Small intestine (tissue), 7 donors: ENCODE data around the gene TP73. TPM values are rescaled to one million over a fixed set of nuclear protein-coding genes. Genes with fewer than 3 reads are reported as not detected.
A peak's percentile ranks its signal among the peaks of the same experiment; 100 is the strongest.
"Not testable (repeated sequence)": the region's sequence is repeated elsewhere in the genome, so short reads cannot be mapped to it uniquely, and the experiment has no call there.

ENCODE experiments used
- DNase-seq, 2 donors: peaks; one replicate each; pipeline versions ENCODE4 v3.0.0 to v3.0.0-alpha.2; 2013
- FAIRE-seq: peaks from 2 replicates; lab custom pipeline; 2012; peaks lifted over from hg19 to GRCh38; lab: Jason Lieb, UNC
- H3K27ac ChIP-seq, 3 donors: one replicate each; pipeline ENCODE4 v1.5.1; 2013; ENCODE audit warnings: low read length in 2 of 3, mild to moderate bottlenecking in 2 of 3, control low read depth in 1 of 3, inconsistent platforms in 1 of 3, low read depth in 1 of 3, moderate library complexity in 1 of 3
- H3K27me3 ChIP-seq, 3 donors: one replicate each; pipeline ENCODE4 v1.6.1; 2013; ENCODE audit warnings: low read length in 3 of 3, inconsistent platforms in 1 of 3; ENCODE audit not compliant: control insufficient read depth in 3 of 3, insufficient read depth in 3 of 3
- H3K36me3 ChIP-seq, 3 donors: one replicate each; pipeline ENCODE4 v1.6.1; 2013; ENCODE audit warnings: low read length in 3 of 3, inconsistent platforms in 1 of 3, low read depth in 1 of 3, mild to moderate bottlenecking in 1 of 3, moderate library complexity in 1 of 3; ENCODE audit not compliant: control insufficient read depth in 3 of 3, insufficient read depth in 2 of 3
- H3K4me1 ChIP-seq, 3 donors: one replicate each; pipeline ENCODE4 v1.6.1; 2013; ENCODE audit warnings: low read length in 2 of 3, inconsistent platforms in 1 of 3, low read depth in 1 of 3, mild to moderate bottlenecking in 1 of 3, moderate library complexity in 1 of 3; ENCODE audit not compliant: control insufficient read depth in 3 of 3, insufficient read depth in 2 of 3
- H3K4me3 ChIP-seq, 3 donors: one replicate each; pipeline ENCODE4 v1.5.1; 2013; ENCODE audit warnings: low read length in 3 of 3, control low read depth in 1 of 3, inconsistent platforms in 1 of 3, low read depth in 1 of 3, mild to moderate bottlenecking in 1 of 3, moderate library complexity in 1 of 3
- H3K9me3 ChIP-seq, 2 donors: one replicate each; pipeline ENCODE4 v1.6.1; 2013; ENCODE audit warnings: low read depth in 1 of 2, low read length in 1 of 2; ENCODE audit not compliant: control insufficient read depth in 2 of 2, insufficient read depth in 1 of 2
- WGBS, 3 donors: extraction: QIAGEN DNeasy Blood & Tissue Kit; methylation state at CpG; one replicate each; pipeline ENCODE4 v1.1.7; 2013; 5-methylcytosine and 5-hydroxymethylcytosine counted together
- polyA plus RNA-seq, 4 donors: library from polyadenylated mRNA; stranded (reverse) in 3 of 4; unstranded in 1 of 4; fragments of 200-250 nt in 3 of 4; fragments of 120-200 nt in 1 of 4; gene quantifications; one replicate each; pipeline versions ENCODE4 v1.2.1 to v1.2.3, GENCODE V29; 2013
- donor health status: healthy with polysubstance abuse.
- donor health status: control.
- donor health status: control.
- donor health status: Bipolar disorder and iron deficiency.
- donor health status: healthy.

TP73 gene
- polyA plus RNA-seq, 4 donors: 0.15 to 0.59 TPM; not detected in 2

DNA sequence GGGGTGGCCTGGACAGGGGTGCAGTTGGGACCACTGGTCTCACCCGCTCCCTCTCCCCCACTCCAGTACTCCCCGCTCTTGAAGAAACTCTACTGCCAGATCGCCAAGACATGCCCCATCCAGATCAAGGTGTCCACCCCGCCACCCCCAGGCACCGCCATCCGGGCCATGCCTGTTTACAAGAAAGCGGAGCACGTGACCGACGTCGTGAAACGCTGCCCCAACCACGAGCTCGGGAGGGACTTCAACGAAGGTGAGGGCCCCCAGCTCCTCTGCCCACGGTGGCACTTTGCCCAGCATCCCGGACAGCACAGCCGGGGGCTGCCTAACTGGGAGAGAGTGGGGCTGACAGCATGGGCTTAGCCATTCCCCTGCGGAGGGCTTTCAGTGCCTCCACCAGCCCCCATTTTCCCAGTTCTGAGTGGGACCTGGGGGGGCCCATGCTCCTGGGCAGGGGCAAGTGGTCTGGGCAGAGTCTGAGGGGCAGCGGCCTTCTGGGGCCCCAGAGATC, 69.7 kb downstream of the TP73 start:
- Histone ChIP-seq H3K4me1 (no peaks in the 10 kb centered on the region), H3K27ac (no peak overlapping the region), H3K27me3 (peaks cover 0 to 15% (median 0%) of the 10 kb centered on the region in 3 donors), H3K4me3 (no peak overlapping the region), H3K36me3 (no peaks in the 10 kb centered on the region), H3K9me3 (no peaks in the 10 kb centered on the region)
- DNase-seq (no peak), FAIRE-seq (no peak)
- 70 to 77% (median 76%) methylated on average over 20 of the region's 20 CpGs for WGBS, 3 donors

DNA sequence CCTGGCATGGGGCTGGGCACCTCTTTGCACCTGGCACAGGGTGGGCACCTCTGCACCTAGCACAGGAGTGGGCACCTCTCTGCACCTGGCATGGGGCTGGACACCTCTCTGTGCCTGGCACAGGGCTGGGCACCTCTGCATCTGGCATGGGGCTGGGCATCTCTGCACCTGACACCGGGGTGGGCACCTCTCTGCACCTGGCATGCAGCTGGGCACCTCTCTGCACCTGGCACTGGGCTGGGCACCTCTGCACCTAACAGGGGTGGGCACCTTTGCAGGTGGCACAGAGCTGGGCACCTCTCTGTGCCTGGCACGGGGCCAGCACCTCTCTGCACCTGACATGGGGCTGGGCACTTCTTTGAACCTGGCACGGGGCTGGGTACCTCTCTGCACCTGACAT, 70.5 kb downstream of the TP73 start:
- Histone ChIP-seq H3K4me1 (no peaks in the 10 kb centered on the region), H3K27ac (no peak overlapping the region), H3K27me3 (peaks cover 0 to 10% (median 0%) of the 10 kb centered on the region in 3 donors), H3K36me3 (no peaks in the 10 kb centered on the region), H3K9me3 (no peaks in the 10 kb centered on the region), H3K4me3 (no peak overlapping the region)
- FAIRE-seq: no peak
- WGBS, 3 donors: 6 to 59% (median 42%) methylated on average over 2 to 3 of the region's 3 CpGs
- no peak for DNase-seq

DNA sequence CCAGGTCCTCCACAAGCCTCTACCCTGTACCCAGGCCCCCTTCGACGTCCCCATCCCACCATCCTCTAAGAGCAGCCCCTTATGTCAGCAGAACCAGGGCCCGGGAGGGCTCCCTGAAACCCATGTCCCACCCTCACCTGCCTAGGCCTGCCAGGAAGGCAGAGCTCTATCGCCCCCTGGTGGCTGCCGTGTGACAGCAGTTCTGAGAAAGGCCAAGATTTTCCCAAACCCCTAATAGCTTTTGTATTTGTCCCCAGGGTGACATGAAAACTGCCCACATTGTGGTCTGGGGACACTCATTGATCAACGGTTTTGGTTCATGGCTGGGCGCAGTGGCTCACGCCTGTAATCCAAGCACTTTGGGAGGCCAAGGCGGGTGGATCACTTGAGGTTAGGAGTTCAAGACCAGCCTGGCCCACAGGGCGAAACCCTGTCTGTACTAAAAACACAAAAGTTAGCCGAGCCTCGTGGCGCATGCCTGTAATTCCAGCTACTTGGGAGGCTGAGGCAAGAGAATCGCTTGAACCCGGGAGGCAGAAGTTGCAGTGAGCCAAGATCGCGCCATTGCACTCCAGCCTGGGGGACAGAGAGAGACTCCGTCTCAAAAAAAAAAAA, 72.2 kb downstream of the TP73 start:
- not testable (repeated sequence) for H3K27me3 ChIP-seq

DNA sequence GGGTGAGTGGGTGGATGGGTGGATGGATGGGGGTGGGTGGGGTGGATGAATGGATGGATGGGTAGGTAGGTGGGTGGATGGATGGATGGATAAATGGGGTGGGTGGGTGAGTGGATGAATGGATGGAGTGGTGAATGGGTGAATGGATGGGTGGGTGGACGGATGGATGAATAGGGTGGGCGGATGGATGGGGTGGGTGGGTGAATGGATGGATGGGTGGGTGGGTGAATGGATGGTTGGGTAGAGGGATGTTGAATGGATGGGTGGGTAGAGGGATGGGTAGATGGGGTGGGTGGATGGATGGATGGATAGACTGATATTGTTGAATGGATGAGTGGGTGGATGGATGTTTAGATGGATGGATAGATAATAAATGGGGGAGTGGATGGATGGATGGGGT, 73.0 kb downstream of the TP73 start:
- FAIRE-seq: no peak
- H3K27ac ChIP-seq: no peak overlapping the region
- 96 to 98% (median 96%) methylated on average over 2 of the region's 2 CpGs for WGBS, 3 donors
- no peak overlapping the region for H3K4me3 ChIP-seq
- H3K4me1 ChIP-seq: no peaks in the 10 kb centered on the region
- no peak for DNase-seq
- no peaks in the 10 kb centered on the region for H3K9me3 ChIP-seq
- peaks cover 0 to 2% (median 0%) of the 10 kb centered on the region in 3 donors for H3K27me3 ChIP-seq
- H3K36me3 ChIP-seq: no peaks in the 10 kb centered on the region

More for the DNA sequence above, 72.2 kb downstream of the TP73 start:
- not testable (repeated sequence) for H3K9me3 ChIP-seq, FAIRE-seq, H3K4me3 ChIP-seq, H3K36me3 ChIP-seq, H3K4me1 ChIP-seq, H3K27ac ChIP-seq
- DNase-seq: peak; percentile 61 to 73
- WGBS, 3 donors: 42 to 44% (median 42%) methylated on average over 18 of the region's 18 CpGs

DNA sequence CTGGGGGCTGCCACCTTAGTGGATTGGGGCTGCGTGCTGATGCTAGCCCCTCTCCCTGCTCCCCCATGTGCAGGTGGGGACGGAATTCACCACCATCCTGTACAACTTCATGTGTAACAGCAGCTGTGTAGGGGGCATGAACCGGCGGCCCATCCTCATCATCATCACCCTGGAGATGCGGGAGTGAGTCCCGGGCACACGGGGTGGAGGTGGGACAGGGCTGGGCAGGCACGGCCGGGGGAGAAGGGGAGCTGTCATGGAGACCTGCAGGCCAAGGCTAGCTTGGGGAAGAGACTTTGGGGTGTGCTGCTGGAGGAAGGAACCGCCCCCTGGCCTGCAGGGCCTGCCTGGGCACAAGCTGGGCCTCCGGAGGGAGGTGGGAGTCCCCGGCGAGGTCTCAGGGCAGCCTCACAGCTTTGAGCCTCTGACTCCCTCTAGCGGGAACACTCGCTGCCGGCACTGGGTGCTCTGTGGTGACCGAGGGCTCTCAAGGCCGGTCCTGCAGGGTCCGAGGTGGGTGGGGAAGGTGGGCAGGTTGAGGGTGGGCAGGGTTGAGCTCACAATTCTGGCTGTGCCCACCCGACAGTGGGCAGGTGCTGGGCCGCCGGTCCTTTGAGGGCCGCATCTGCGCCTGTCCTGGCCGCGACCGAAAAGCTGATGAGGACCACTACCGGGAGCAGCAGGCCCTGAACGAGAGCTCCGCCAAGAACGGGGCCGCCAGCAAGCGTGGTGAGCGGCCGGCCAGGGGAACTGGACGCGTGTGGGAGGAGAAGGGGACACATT, 74.9 kb downstream of the TP73 start:
- Histone ChIP-seq H3K9me3 (no peaks in the 10 kb centered on the region), H3K27me3 (peaks cover 0 to 2% (median 0%) of the 10 kb centered on the region in 3 donors), H3K27ac (no peak overlapping the region), H3K36me3 (no peaks in the 10 kb centered on the region), H3K4me3 (no peak overlapping the region), H3K4me1 (peaks cover 0 to under 1% (median 0%) of the 10 kb centered on the region in 3 donors)
- DNase-seq: peak; percentile 10 to 38
- 52 to 55% (median 53%) methylated on average over 35 to 37 of the region's 37 CpGs for WGBS, 3 donors
- FAIRE-seq: no peak

DNA sequence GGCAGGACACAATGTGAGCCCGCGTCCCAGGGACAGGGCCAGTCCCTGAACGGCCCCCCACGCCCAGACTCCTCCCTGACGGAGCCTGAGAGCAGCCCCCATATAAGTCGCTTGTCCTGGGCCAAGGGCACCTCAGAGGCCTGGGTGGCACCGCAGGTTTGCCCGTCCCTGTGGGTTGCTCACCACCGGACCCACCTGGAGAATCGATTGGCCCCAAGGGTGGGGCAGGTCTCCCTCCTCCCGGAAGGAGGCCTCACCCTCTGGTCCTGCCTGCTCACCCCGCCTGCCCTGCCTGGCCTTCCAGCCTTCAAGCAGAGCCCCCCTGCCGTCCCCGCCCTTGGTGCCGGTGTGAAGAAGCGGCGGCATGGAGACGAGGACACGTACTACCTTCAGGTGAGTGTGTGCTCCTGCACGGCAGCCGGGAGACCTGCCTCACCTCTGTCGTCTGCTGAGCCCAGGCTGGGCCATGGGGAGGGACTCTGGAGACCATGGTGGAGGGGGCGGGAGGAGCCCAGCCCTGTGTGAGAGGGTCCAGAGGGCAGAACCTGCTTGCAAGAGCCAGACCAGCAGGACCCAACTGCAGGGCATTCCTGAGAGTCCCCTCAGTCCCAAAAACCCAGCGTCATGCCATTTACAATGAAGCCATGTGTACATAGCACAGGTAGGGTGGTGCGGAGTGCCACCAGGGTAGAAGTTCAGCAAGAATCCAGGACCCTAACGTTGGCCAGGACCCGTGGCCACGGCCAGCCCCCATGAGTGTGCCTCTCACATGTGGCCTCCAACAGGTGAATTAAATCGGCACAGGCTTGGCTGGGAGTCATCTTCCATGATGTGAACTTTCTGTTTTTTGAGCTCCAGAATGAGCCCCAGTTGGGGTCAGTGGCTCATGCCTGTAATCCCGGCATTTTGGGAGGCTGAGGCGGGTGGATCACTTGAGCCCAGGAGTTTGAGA, 75.8 kb downstream of the TP73 start:
- peaks cover 0 to 2% (median 0%) of the 10 kb centered on the region in 3 donors for H3K27me3 ChIP-seq
- H3K9me3 ChIP-seq: no peaks in the 10 kb centered on the region
- 67 to 84% (median 71%) methylated on average over 27 to 31 of the region's 31 CpGs for WGBS, 3 donors
- H3K27ac ChIP-seq: no peak overlapping the region
- no peak overlapping the region for H3K4me3 ChIP-seq
- DNase-seq (no peak), FAIRE-seq (no peak)
- H3K36me3 ChIP-seq: no peaks in the 10 kb centered on the region
- peaks cover 0 to 9% (median 0%) of the 10 kb centered on the region in 3 donors for H3K4me1 ChIP-seq

DNA sequence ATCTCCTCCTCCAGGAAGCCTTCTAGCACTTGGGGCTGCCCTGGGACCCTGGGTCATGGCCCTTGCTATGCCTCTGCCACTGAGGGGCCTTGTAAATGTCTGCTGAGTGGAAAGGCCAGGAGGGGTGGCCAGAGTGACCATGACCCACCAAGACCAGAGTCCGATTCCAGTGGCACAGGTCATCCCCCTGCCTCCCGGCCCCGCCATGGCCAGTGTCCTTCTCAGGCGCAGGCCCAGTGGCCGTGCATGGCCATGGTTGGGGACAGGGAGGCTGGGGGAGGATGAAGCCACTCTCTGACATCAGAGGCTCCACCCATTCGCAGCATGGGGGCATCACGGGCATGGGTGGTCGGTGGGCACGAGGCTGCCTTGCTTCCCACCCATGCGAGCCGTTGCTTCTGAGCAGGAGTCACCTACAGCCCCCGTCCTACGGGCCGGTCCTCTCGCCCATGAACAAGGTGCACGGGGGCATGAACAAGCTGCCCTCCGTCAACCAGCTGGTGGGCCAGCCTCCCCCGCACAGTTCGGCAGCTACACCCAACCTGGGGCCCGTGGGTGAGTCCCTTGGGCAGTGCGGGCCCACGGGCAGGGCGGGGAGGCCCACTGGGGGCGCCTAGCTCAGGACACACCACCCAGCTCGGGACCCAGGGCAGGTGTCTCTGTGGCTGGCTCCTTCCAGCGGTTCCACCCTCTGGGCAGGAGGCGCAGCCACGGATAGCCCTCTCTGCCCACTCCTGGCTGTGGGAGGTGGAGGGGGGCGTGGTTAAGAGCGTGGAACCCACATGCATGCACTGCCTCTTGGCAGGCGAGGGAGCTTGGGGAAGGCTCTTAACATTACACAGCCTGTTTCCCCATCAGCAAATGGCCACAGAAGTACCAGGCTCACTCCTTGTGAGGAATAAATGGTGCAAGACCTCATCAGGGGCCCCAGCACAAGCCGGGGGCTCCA, 77.6 kb downstream of the TP73 start:
- Histone ChIP-seq H3K4me1 (peaks cover 0 to 26% (median 0%) of the 10 kb centered on the region in 3 donors), H3K27ac (no peak overlapping the region), H3K36me3 (peaks cover 0 to 1% (median 0%) of the 10 kb centered on the region in 3 donors), H3K27me3 (peaks cover 0 to 2% (median 0%) of the 10 kb centered on the region in 3 donors), H3K4me3 (no peak overlapping the region), H3K9me3 (no peaks in the 10 kb centered on the region)
- DNase-seq (no peak), FAIRE-seq (no peak)
- 67 to 81% (median 72%) methylated on average over 29 to 32 of the region's 32 CpGs for WGBS, 3 donors
